CD4-positive, alpha-beta T cell treated with Interleukin-17A for 1 hour (primary cell): Measurements from ENCODE around the gene ILF3.
"Not testable (repeated sequence)": the region's sequence is repeated elsewhere in the genome, so short reads cannot be mapped to it uniquely, and the experiment has no call there.

ENCODE experiments used
- DNase-seq: peaks from one replicate; pipeline ENCODE4 v3.0.0-alpha.2; 2020

ILF3 gene

GRCh38 chr19:10643172-10643967 lies 10.8 kb upstream of the ILF3 start:
- no peak for DNase-seq

- no peak for DNase-seq
Measured at GRCh38 chr19:10643968-10644259, 10.2 kb upstream of the ILF3 start.

DNA sequence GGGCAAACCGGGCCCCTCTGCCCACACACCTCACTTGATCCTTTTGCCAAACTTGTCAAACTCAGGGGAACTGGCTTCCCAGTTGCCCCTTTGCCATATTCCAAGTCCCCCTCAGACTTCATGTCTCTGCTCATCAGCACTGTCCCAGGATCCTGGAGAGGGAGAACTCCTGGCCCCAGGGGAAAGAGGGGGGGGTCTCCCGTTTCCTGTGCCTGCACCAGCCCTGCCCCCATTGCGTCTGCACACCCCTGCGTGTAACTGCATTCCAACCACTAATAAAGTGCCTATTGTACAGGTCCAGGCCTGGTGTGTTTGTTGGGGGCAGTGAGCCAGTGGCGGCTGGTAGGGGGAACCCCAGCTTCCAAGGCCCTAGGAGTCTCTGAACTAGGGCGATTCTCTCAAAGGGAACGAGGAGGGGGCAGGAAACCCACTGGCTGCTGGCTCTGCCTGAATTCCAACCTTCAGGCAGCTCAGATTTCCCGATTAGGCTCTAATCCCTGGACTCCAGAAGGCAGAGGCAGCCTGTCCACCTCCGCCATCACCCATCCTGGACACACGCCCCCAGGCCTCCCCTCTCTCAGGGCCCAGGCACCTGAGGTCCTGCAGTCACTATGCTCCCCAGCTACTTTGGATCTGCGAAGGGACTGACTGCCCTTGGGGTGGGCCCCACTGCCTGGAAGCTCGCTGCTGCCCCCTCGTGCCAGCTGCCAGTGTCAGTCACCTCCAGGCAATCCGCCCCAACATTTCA lies 9.7 kb upstream of the ILF3 start:
- DNase-seq = peak; percentile 85

DNA sequence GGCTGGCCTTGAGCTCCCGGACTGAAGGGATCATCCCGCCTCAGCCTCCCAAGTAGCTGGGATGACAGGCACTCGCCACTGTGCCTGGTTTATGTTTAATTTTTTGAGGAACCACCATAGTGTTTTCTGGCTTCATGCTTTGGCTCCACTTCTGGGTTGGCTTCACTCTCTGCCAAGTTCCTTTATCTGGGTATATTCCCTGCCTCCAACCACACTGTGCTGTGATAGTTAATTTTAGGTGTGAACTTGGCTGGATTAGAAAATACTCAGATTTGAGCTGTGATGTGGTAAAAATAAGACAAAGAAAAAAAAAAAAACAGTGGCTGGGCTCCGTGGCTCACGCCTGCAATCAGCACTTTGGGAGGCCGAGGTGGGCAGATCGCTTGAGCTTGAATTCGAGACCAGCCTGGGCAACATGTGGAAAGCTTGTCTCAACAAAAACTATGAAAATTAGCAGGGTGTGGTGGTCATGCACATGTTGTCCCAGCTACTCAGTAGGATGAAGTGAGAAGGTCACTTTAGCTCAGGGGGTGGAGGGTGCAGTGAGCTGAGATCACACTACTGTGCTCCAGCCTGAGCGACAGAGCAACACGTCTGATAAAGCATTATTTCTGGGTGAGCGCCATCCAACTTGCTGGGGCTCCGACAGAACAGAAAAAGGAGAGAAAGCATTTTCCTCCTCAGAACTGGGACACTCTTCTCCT lies 7.5 kb upstream of the ILF3 start:
- DNase-seq = no peak

DNA sequence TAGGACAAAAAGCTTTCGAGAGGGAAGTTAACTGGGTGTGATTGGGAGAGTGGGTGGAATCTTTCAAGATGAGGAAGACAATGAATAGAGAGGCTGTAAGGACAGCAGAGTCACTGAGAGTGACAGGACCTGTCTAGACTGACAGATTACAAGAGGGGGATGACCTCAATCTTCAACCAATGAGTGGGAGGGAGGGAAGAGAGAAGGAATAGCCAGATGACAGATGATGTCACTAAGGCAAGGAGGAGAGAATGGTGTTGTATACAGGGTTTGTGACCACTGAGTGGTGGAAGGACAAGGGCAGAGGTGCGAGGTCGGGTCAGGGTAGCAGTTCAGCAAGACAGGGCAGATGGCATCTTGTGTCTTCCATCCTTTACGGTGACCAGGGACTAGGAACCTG lies 5.8 kb upstream of the ILF3 start:
- DNase-seq = no peak

GRCh38 chr19:10651851-10652250 lies 2.3 kb upstream of the ILF3 start:
- DNase-seq = no peak

DNA sequence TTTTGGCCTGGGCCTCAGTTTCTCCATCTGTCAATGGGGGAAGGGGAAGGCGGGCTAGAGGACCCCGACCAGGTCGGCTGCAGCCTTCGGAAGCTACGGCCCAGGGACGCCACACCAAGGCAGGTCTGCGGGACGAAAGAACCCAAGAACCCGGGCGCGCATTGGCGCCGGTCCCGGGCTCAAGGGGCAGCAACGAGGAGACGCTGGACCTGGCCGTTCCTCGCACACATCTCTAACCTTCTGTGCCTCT lies 739 bp upstream of the ILF3 start:
- no peak for DNase-seq

GRCh38 chr19:10654610-10655456 lies 687 bp downstream of the ILF3 start:
- DNase-seq = peak; percentile 72

GRCh38 chr19:10655457-10656312 lies 1.5 kb downstream of the ILF3 start:
- DNase-seq = no peak

DNA sequence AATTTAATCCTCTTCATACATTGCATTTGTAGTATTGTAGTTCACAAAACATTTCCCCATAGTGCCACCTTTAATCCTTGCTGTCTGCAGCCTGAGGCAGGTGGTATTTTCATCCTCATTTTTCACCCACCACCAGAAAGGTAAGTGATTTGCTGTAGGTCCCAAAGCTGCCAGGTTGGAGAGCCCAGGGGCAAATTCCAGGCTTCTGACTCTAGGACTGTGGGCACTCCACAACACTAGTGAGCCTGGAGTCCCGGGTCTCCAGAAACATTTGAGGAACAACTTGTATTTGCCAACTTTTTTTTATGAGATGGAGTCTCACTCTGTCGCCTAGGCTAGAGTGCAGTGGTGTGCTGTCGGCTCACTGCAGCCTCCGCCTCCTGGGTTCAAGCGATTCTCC lies 6.2 kb downstream of the ILF3 start:
- no peak for DNase-seq

DNA sequence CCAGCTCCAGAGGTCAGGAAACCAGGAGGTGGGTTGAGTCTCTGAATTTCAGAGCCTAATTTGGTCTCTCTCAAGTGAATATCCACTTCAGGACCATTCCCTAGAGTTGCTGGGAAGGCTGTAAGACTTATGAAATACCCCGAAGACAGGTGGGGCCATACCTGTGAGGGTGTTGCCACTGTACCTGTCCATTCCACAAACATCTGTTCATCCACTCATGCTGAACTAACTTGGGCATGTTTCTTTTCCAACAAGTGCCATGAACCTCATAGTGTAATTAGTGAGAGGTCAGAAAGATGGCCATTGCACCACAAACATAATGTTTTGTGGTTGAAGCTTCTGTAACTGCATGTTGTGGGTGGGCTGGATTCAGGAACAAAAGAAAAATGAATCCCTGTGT lies 7.8 kb downstream of the ILF3 start:
- no peak for DNase-seq

- DNase-seq = no peak
Measured at GRCh38 chr19:10662384-10663251, 8.5 kb downstream of the ILF3 start.

DNA sequence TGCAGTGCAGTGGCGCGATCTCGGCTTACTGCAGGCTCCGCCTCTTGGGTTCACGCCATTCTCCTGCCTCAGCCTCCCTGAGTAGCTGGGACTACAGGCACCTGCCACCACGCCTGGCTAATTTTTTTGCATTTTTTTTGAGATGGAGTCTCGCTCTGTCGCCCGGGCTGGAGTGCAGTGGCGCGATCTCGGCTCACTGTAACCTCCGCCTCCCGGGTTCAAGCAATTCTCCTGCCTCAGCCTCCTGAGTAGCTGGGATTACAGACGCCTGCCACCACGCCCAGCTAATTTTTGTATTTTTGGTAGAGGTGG lies 9.1 kb downstream of the ILF3 start:
- not testable (repeated sequence) for DNase-seq

DNA sequence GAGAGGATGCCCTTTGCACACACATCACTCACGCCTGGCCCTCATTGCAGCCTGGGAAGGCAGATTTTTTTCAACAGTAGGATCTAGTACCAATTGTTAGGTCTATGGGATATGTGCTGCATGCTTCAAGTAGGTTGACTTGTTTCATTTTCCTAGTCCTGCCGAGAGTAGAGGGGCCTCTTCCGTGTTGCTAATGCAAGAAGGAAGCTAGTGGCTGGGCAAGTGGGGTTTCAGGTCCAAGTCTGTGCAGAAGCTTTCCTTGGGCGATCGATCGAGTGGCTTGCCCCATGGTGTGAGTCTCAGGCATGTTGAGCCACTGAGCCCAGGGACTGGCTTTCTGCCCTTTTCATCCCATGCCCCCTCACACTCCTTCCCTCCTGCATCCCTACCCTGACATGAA lies 13.7 kb downstream of the ILF3 start:
- no peak for DNase-seq

DNA sequence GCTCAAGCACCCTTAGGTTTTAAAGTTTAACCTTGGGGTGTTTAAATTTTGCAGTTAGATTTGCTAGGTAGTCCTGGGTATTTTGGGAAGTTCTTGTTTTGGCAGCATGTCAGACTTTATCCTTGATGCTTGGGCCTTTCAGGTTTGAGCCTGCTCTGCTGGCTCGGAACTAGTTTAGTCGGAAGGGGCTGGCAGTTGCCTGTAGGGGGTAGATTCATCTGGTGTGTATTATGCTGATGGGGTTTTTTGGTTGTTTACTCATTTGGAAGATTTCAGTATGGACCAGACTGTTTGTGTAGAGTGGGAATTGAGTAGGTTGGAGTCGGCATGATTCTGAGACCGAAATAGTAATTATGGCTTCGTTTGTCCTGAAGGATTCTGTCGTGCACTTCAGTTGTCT lies 15.1 kb downstream of the ILF3 start:
- no peak for DNase-seq

DNA sequence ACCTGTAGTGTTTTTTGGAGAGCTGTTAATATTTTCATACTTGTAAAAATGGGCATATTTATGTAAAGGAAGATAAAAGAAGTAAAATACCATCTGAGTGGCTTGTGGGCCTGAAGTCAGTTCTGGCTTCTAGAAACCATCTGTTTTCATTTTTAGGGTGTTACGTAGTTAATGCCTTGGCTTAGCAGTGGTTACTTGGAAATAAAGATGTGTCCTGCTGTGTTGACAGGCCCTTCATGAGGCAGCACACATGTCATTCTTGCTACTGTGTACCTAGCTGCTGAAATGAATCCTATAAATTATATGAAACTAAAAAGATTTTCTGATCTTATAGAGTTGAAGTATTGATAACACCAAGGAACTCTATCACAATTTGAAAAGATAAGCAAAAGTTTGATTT lies 16.0 kb downstream of the ILF3 start:
- no peak for DNase-seq

DNA sequence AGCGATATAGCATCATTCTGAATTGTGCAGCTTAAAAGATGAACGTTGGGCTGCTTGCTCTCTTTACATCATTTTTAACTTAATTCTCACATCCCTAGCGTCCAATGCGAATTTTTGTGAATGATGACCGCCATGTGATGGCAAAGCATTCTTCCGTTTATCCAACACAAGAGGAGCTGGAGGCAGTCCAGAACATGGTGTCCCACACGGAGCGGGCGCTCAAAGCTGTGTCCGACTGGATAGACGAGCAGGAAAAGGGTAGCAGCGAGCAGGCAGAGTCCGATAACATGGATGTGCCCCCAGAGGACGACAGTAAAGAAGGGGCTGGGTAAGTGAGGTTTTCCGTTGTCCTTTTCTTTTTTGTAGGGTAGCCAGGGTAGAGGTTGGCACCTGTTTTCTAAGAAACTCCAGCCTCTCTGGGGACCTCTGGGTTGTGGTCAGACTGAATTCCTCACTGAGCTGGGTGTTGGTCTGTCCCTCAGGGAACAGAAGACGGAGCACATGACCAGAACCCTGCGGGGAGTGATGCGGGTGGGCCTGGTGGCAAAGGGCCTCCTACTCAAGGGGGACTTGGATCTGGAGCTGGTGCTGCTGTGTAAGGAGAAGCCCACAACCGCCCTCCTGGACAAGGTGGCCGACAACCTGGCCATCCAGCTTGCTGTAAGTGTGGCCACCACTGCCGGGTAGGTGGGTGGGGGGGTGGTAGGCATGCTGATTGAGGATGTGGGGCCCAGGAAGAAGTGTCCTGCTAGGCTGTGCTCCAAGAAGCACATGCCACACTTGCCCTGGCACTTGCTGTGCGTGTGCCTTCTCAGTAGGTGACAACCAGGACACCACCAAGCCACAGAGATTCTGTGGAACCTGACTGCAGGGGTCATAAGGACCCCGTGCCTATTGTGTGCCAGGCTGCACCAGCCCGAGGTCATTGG lies 17.0 kb downstream of the ILF3 start:
- DNase-seq = no peak

GRCh38 chr19:10671922-10672321 lies 17.8 kb downstream of the ILF3 start:
- not testable (repeated sequence) for DNase-seq

DNA sequence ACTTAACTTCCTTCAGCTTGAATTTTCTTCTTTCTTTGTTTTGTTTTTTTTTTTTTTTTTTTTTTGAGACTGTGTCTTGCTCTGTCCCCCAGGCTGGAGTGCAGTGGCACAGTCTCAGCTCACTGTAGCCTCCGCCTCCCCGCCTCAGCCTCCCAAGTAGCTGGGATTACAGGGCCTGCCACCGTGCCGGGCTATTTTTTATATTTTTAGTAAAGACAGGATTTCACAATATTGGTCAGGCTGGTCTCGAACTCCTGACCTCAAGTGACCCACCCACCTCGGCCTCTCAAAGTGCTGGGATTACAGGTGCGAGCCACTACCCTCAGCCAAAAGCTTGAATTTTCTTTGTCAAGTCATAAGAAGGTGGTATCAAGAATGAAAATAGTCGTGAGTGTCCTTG lies 21.1 kb downstream of the ILF3 start:
- DNase-seq = not testable (repeated sequence)

- no peak for DNase-seq
Measured at GRCh38 chr19:10677751-10678150, 23.6 kb downstream of the ILF3 start.
